Activated CD4-positive, alpha-beta T cell treated with anti-CD3 and anti-CD28 coated beads for 36 hours (primary cell): Measurements from ENCODE around the gene PSMG2. TPM values are rescaled to one million over a fixed set of nuclear protein-coding genes. Genes with fewer than 3 reads are reported as not detected.
"Not testable (repeated sequence)": the region's sequence is repeated elsewhere in the genome, so short reads cannot be mapped to it uniquely, and the experiment has no call there.

Experiments used
- ATAC-seq: fragments of 200-7000 bp; cut with Tn5 transposase; one replicate; pipeline ENCODE4 v1.10.0; 2021; ENCODE audit warnings: mild to moderate bottlenecking, moderate library complexity
- CTCF ChIA-PET: fragments of 350-600 bp; sonication (Branson Sonifier 250); formaldehyde crosslinking; loops from one replicate; lab custom pipeline; 2021; ENCODE audit warnings: antibody characterized with exemption; lab: Charles Lee
- POLR2A ChIA-PET: fragments of 350-600 bp; sonication (Branson Sonifier 250); formaldehyde crosslinking; loops from one replicate; lab custom pipeline; 2021; ENCODE audit warnings: antibody characterized with exemption, inconsistent platforms; lab: Charles Lee
- DNase-seq: peaks from one replicate; pipeline ENCODE4 v3.0.0-alpha.2; 2020
- H3K27ac Mint-ChIP-seq: one replicate; pipeline ENCODE4 v1.8.0; 2021; ENCODE audit warnings: mixed read lengths
- H3K27me3 Mint-ChIP-seq: one replicate; pipeline ENCODE4 v1.8.0; 2021; ENCODE audit warnings: mixed read lengths
- H3K36me3 Mint-ChIP-seq: one replicate; pipeline ENCODE4 v1.8.0; 2021; ENCODE audit warnings: low read depth, mixed read lengths
- H3K4me1 Mint-ChIP-seq: one replicate; pipeline ENCODE4 v1.8.0; 2021; ENCODE audit warnings: mixed read lengths
- H3K4me3 Mint-ChIP-seq: one replicate; pipeline ENCODE4 v1.8.0; 2021; ENCODE audit warnings: mild to moderate bottlenecking, moderate library complexity, mixed read lengths
- H3K9me3 Mint-ChIP-seq: one replicate; pipeline ENCODE4 v1.8.0; 2021; ENCODE audit warnings: low read depth, mixed read lengths
- intact Hi-C, 2 experiments: fragments of 100-400 bp; cut with DNase I in 1 of 2; cut with micrococcal nuclease in 1 of 2; formaldehyde crosslinking; loops; one replicate each; pipeline versions ENCODE4 v1.14.2 to v1.15.1; 2022 to 2024; cut with DNase I, micrococcal nuclease
- total RNA-seq, 2 experiments: library from RNA; stranded (reverse); gene quantifications; one replicate each; pipeline ENCODE4 v1.2.3, GENCODE V29; 2021

PSMG2 gene
- total RNA-seq, 2 experiments from 2014 or later: 113 to 118 TPM

DNA sequence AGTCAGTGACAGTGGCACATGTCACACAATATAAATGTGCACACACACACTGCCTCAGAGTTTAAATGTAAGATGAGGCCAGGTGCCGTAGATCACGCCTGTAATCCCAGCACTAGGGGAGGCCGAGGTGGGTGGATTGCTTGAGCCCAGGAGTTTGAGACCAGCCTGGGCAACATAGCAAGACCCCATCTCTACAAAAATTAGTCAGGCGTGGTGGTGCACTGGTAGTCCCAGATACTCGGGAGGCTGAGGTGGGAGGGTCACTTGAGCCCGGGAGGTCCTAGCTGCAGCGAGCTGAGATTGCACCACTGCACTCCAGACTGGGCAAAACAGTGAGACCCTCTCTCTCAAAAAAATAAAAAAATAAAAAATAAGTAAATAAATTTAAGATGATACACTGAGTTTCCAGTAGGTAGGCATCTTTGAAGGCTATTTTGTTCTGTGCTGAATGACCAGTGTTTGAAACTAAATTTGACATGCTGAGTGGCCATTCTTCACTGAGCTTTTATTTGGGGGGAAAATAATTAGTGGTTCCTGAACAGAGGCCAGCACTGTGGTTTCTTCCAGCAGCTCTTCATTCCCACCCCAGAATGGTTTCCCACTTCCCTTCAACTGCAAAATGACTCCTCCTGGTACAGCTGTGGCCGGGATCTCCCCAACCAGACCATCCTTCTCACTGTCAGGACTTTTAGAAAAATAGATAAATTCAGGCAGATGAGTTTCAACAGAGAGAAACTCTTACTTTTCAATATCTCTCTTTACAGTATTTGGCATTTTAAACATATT is 44.9 kb downstream of the PSMG2 start:
- intact Hi-C loops: no loop called here
- Mint-ChIP-seq H3K27me3 (no peaks in the 10 kb centered on the region), H3K4me3 (no peak overlapping the region), H3K9me3 (no peaks in the 10 kb centered on the region), H3K27ac (no peak overlapping the region), H3K36me3 (no peaks in the 10 kb centered on the region), H3K4me1 (peaks cover 15% of the 10 kb centered on the region)
- POLR2A ChIA-PET: no interaction called here
- DNase-seq (no peak), ATAC-seq (no peak)
- CTCF ChIA-PET: interaction anchor here (0.8 kb wide), 1 partner anchor 1716 kb away, joined by 6 read pairs; no protein-coding TSS in a partner anchor

GRCh38 chr18:12748671-12749070 is 45.8 kb downstream of the PSMG2 start:
- no peak overlapping the region for H3K27ac Mint-ChIP-seq
- POLR2A ChIA-PET: no interaction called here
- CTCF ChIA-PET: interaction anchor here (0.6 to 2.0 kb wide), 7 partner anchors 87 to 1717 kb away, joined by 3 to 8 read pairs (median 4); no protein-coding TSS in a partner anchor
- H3K36me3 Mint-ChIP-seq: no peaks in the 10 kb centered on the region
- ATAC-seq: no peak
- H3K9me3 Mint-ChIP-seq: no peaks in the 10 kb centered on the region
- H3K4me1 Mint-ChIP-seq: peaks cover 15% of the 10 kb centered on the region
- no peaks in the 10 kb centered on the region for H3K27me3 Mint-ChIP-seq
- no peak overlapping the region for H3K4me3 Mint-ChIP-seq
- no peak for DNase-seq
- intact Hi-C loops: no loop called here

- ChIA-PET CTCF (interaction anchor here (0.6 to 2.0 kb wide), 7 partner anchors 86 to 293 kb away, joined by 3 to 8 read pairs (median 4); no protein-coding TSS in a partner anchor), POLR2A (no interaction called here)
- Mint-ChIP-seq H3K4me1 (peaks cover 15% of the 10 kb centered on the region), H3K9me3 (no peaks in the 10 kb centered on the region), H3K36me3 (no peaks in the 10 kb centered on the region), H3K4me3 (no peak overlapping the region), H3K27me3 (no peaks in the 10 kb centered on the region), H3K27ac (no peak overlapping the region)
- intact Hi-C loops: no loop called here
- DNase-seq (no peak), ATAC-seq (no peak)
Observed at GRCh38 chr18:12749121-12749520, 46.3 kb downstream of the PSMG2 start.

DNA sequence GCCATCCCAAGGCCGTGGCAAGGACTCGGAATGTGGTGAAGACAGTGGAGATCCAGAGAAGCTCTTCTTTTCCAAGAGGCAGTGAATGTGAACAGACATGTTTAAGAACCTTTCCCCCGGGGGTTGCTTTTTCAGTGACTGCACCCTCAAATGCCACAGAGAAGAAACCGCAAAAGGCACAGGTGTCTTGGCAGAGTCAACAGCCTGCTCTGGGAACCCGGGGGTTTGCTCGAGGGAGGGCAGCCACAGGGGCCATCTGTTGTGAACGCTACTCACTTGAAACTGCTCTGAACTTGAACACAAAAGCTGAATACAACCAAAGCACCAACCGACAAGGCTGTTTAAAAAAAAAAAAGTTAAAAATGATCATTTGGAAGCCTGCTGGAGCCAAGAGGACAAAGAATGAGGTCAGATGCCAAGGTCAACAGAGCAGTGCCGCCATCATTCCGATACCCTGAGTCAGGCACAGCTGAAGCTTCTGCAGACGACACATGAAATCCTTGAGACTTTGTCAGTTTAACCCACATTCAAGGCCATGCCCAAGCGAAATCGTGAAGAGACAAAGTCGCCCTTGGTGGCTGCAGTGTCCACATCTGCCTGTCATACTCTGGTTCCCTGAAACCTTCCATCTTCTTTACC is 47.4 kb downstream of the PSMG2 start:
- Mint-ChIP-seq H3K27me3 (no peaks in the 10 kb centered on the region), H3K4me1 (peaks cover 15% of the 10 kb centered on the region), H3K27ac (peak overlapping the region; percentile 40), H3K4me3 (no peak overlapping the region), H3K9me3 (no peaks in the 10 kb centered on the region), H3K36me3 (no peaks in the 10 kb centered on the region)
- intact Hi-C loops: no loop called here
- POLR2A ChIA-PET: interaction anchor here (0.6 to 1.4 kb wide), 2 partner anchors 23 to 25 kb away, joined by 3 to 8 read pairs; no protein-coding TSS in a partner anchor
- DNase-seq (peak; percentile 67), ATAC-seq (peak; percentile 80)
- CTCF ChIA-PET: interaction anchor here (1.1 to 2.0 kb wide), 4 partner anchors 136 to 186 kb away, joined by 3 to 8 read pairs (median 4); no protein-coding TSS in a partner anchor

- ChIA-PET CTCF (interaction anchor here (1.7 kb wide), 1 partner anchor 135 kb away, joined by 5 read pairs; no protein-coding TSS in a partner anchor), POLR2A (interaction anchor here (1.4 kb wide), 1 partner anchor 24 kb away, joined by 8 read pairs; no protein-coding TSS in a partner anchor)
- intact Hi-C loops: no loop called here
- H3K27ac Mint-ChIP-seq: peak overlapping the region; percentile 35
- H3K4me1 Mint-ChIP-seq: peaks cover 15% of the 10 kb centered on the region
- H3K36me3 Mint-ChIP-seq: no peaks in the 10 kb centered on the region
- H3K27me3 Mint-ChIP-seq: no peaks in the 10 kb centered on the region
- no peak overlapping the region for H3K4me3 Mint-ChIP-seq
- ATAC-seq (no peak), DNase-seq (no peak)
- no peaks in the 10 kb centered on the region for H3K9me3 Mint-ChIP-seq
Observed at GRCh38 chr18:12750715-12751502, 48.1 kb downstream of the PSMG2 start.

DNA sequence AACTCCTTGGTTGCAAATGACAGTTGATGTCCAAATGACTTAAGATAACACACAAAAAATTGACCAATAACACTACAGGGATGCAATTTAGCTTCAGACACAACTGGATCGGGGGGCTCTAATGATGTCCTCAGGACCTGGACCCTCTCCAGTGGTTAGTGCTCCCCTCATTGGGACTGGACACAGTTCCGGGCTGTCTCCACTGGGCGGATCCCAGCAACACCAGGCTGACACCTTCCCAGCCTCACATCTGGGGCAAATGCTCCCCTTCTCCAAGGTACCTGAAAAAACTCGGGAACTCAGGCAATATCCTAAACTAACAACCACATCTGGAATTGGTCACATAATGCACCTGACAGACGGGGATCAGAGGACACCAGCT is 48.7 kb downstream of the PSMG2 start:
- Mint-ChIP-seq H3K27me3 (no peaks in the 10 kb centered on the region), H3K9me3 (no peaks in the 10 kb centered on the region), H3K27ac (no peak overlapping the region), H3K36me3 (no peaks in the 10 kb centered on the region), H3K4me3 (no peak overlapping the region), H3K4me1 (peaks cover 15% of the 10 kb centered on the region)
- DNase-seq (no peak), ATAC-seq (no peak)
- CTCF ChIA-PET: no interaction called here
- POLR2A ChIA-PET: interaction anchor here (0.7 to 1.4 kb wide), 2 partner anchors 24 to 416 kb away, joined by 3 to 8 read pairs; no protein-coding TSS in a partner anchor
- intact Hi-C loops: no loop called here

DNA sequence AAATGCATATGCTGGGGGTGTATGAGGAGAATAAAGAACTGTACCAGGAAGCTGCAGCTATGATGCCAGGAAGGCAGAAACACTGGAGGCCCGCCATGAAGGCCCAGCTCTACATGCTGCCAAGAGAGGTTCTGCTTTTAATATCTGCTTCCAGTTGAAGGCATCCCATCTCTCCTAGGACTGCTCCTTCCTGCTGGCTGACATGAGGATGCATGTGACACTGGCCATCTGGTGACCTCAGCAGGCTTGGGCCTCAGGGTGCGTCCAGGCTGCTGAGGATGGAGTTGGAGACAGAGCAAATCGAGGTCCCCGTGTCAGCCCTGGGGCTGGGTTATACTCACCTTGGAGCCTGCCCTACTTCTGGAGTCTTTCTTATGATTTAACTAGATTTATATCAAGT is 49.0 kb downstream of the PSMG2 start:
- peaks cover 15% of the 10 kb centered on the region for H3K4me1 Mint-ChIP-seq
- CTCF ChIA-PET: interaction anchor here (1.1 kb wide), 1 partner anchor 399 kb away, joined by 3 read pairs; no protein-coding TSS in a partner anchor
- DNase-seq (no peak), ATAC-seq (no peak)
- intact Hi-C loops: no loop called here
- no peaks in the 10 kb centered on the region for H3K27me3 Mint-ChIP-seq
- no peaks in the 10 kb centered on the region for H3K9me3 Mint-ChIP-seq
- no peak overlapping the region for H3K27ac Mint-ChIP-seq
- no peaks in the 10 kb centered on the region for H3K36me3 Mint-ChIP-seq
- H3K4me3 Mint-ChIP-seq: no peak overlapping the region
- POLR2A ChIA-PET: interaction anchor here (0.7 kb wide), 1 partner anchor 416 kb away, joined by 3 read pairs; no protein-coding TSS in a partner anchor

DNA sequence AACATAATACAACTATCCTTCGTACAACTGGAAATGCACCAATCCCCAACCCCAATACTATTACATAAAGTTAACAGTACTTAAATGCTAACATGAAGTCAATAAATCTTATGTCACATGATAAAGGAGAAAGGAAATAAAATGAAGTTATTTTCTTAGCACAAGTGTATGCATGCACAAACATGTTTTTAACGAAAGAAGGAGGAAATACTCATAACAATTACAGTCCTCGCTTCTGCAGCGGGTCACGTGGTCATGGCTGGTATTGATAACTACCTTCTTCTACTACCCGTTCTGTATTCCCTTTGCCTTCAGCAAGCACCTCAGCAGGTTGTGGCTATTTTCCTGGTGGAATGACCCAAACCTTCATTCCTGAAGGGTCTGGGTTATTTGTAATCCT is 51.7 kb downstream of the PSMG2 start:
- ATAC-seq (no peak), DNase-seq (no peak)
- H3K4me3 Mint-ChIP-seq: no peak overlapping the region
- intact Hi-C loops: no loop called here
- ChIA-PET POLR2A (no interaction called here), CTCF (interaction anchor here (0.8 kb wide), 1 partner anchor 293 kb away, joined by 3 read pairs; no protein-coding TSS in a partner anchor)
- no peaks in the 10 kb centered on the region for H3K9me3 Mint-ChIP-seq
- H3K27ac Mint-ChIP-seq: no peak overlapping the region
- no peaks in the 10 kb centered on the region for H3K36me3 Mint-ChIP-seq
- peaks cover 11% of the 10 kb centered on the region for H3K4me1 Mint-ChIP-seq
- no peaks in the 10 kb centered on the region for H3K27me3 Mint-ChIP-seq

GRCh38 chr18:12755606-12756005 is 52.8 kb downstream of the PSMG2 start:
- H3K4me1 Mint-ChIP-seq, H3K4me3 Mint-ChIP-seq, DNase-seq, H3K27me3 Mint-ChIP-seq, H3K9me3 Mint-ChIP-seq, CTCF ChIA-PET, intact Hi-C loops, POLR2A ChIA-PET, H3K27ac Mint-ChIP-seq, H3K36me3 Mint-ChIP-seq, ATAC-seq: not testable (repeated sequence)

- POLR2A ChIA-PET, H3K4me1 Mint-ChIP-seq, DNase-seq, intact Hi-C loops, ATAC-seq, H3K4me3 Mint-ChIP-seq, H3K36me3 Mint-ChIP-seq, CTCF ChIA-PET, H3K9me3 Mint-ChIP-seq, H3K27me3 Mint-ChIP-seq, H3K27ac Mint-ChIP-seq: not testable (repeated sequence)
Observed at GRCh38 chr18:12756619-12757239, 53.9 kb downstream of the PSMG2 start.
